GM18861 (cell line): Measurements from ENCODE around the gene RFX3.

Source experiments
- ATAC-seq: cut with Tn5 transposase; IDR thresholded peaks from one replicate; pipeline ENCODE4 v1.9.1; 2021; ENCODE audit not compliant: unreplicated experiment

RFX3 gene

DNA sequence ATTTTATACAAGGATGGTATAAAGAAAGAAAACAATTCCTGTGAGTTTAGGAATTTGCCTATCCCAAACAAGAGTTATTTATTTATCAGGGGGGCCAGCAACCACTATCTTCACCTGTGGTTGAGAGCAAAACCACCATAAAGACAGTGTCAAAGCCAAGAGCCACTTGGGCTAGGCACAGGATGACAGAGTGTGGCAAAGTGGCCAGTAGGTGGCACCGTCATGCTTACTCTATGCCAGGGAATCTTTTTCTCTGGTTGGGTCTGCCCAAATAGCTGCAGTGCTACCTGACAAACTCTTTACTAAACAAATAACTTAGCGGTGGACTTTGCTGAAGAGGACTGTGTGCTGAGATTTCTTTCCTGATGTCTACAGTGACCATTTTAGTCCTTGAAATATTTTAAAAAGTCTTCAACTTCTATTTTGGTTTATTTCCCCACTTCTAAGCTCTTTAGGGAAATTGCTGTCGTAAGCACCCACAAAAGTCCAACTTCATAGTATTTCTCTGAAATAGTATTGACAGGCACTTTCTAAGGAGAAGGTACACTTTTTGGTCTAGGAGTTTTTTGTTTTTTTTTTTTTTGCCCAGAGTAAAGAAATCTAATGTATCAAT lies 285.0 kb downstream of the RFX3 start:
- peak; percentile 85 for ATAC-seq

DNA sequence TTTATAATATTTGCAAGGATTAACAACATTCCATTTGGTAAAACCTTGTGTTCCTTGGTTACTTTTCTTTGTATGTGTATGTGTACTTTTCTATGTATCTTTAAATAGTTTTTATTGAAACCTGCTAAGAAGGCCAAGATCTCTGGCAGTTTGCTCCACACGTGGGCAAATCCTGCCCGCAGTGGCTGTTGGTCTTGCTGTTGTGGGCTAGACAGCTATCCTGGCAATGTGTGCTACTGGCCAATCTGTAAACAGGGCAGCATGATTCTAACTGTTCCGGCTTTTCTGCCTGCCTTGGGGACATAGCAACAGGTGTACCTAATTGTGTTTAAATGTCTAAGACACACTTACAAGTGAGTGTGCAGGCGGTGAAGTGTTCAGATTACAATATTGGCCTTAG lies 286.6 kb downstream of the RFX3 start:
- no peak for ATAC-seq

DNA sequence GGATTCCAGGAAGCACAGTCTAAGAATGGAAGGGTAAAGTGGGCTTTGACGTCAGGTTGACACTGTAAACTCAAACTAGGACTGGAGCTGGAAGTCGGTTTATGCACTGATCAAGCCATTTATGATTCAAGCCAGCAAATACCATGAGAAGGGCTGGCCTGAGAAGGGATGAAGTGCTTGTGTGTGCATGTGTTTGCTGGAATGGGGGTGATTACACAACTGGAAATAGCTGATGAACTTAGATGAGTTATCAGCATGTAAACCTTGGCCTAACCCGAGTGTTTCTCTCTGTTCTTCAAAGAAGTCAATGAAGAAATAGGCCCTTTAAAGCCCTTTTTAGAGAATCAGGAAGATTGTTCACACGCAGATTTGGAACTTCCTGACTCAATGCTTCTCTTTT lies 287.6 kb downstream of the RFX3 start:
- no peak for ATAC-seq

DNA sequence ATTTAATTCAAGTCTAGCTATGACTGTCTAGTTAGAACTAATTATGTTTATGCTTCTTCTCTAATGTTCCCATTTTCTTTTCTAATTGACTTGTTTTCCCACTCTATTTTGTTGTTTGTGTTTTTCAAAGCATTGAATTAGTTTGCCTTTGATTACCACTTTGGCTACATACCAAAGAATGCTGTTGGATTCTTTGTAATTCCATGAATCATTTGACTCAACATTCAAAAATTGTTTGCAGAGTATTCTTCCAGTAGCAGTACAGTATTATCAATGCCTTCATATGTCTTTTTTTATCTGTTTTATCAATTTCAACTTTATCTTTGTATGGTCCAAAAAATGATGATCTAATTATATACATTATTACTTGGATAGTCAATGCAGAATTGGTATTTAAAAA lies 288.7 kb downstream of the RFX3 start:
- ATAC-seq = no peak

DNA sequence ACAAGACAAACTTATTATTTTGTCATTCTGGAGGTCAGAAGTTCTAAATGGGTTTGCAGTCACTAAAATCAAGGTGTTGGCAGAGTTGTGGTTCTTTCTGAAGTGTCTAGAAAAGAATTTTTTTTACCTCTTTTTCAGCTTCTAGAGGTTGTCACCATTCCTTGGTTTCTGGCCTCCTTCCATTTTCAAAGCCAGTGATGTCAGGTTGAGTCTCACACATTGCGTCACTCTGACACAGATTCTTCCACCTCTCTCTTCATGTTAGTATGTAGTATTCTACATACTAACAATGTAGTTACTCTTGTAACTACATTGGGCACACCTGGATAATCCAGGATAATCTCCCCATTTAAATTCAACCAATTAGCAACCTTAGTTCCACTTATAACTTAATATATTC lies 290.3 kb downstream of the RFX3 start:
- no peak for ATAC-seq

DNA sequence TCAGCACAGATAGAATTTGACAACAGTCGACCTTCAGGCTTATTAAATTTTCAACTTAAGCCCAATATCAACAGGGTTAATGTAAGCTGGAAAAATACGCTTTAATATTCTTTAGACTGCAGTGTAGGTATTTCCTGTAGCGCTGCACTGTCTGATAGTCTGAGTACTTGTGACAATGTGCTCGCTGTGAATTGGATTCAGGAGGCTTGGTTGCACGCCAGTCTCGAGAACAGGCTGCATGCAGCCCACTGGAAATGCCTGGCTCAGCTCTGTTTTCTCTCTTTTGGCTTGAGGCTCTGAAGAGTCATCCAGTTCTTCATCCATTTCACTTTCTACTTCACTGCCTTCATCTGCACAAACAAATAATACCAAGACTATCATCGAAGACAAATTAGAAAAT lies 300.9 kb downstream of the RFX3 start:
- ATAC-seq = no peak

DNA sequence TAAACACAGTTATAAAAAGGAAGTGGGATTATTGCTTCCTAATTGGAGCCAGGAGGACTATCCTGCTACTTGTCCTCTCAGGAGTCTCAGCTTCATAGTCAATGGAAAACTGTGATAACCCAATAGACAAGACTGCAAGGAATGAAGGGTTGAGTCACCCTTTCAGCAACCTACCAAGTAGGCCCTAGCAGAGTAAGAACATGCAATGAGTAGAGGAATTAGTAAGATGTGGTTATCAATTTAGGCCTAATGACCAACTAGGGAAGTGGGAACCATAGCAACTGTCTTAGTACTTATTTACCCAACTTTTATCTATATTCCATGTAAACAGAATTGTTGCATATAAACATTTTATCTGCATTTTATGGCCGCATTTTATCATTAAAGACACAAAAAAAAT lies 310.1 kb downstream of the RFX3 start:
- ATAC-seq = no peak

DNA sequence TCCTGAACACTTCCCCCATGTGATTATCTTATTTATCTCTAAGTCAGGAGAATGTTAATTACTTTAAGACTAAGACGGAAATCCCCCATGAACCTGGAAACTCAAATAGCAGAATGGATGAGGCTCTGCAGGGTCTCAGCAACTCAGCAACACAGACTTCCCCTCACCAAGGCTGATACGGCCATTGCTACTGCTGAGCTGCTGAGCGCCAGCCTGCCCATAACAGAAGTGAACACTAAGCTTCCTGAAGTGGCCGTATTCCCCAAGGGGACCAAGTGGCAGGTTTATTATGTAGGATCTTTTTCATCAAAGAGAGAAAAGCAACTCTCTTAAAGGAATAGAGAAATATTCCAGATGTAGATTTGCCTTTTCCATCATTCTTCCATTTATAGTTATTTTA lies 311.1 kb downstream of the RFX3 start:
- ATAC-seq = no peak

DNA sequence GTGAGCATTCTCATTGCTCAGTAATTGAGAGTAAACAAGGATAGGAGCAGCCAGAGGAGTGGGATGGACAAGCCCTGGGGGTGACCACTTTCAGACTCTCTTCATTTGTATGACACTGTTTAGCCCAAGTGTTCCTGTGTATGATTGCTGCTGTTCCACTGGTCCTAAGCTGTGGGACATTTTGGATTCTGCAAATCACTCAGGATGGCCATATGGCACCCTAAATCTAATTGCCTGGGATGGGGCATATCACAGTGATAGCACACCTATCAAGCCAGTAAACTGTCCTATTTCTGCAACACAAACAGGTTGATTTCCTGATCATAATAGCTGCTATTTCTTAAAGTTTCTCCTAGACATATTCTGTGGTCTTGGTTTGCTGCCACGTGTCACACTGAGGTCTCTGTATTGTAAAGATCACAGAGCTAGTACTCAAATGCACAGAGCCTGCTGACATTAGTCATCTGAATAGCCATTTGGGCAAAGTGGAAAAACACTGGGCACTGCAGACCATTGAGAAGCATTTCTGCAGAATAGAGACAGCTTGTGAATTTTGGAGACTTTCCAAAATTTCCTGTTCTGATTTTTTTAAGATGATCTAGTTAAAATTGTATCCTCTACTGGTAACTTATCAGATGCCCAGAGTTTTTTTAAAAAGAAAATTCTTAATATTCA lies 320.2 kb downstream of the RFX3 start:
- ATAC-seq = no peak

DNA sequence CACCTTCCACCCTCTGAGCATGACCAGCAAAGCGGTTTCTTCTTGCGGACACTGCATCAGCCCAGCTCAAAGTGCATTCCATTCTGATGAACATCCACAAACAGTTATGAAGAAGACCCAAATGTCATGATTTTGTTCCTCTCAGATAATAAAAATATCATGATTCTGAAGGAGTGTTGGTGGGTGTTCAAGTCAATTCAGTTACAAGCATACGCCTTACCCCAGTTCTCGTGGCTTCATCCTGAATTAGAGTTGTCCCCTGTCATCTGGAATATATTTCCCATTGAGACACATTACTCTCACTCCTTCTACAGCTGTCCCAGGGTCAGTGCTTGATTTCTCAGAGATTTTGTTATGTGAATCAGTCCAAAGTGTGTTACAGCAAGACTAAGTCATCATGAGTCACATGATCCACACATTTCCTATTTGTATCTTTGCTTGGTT lies 325.4 kb downstream of the RFX3 start:
- ATAC-seq = no peak

DNA sequence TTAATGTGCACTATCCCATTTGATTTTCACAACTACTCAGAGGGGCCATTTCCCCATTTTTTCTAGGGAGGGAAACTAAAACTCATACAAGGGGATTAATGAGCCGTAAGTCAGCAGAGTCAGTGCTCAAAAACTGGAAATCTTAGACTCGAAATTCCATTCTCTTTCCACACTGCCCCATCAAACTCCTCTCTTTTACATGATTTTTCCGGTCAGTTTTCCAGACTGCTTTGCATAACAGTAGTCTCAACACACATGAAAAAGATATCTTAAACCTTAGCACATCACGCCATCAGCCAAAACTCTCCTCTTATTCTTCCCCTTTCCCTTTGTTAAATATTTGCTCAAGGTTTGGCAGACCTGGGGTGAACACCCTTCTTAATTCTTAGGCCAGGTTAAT lies 332.0 kb downstream of the RFX3 start:
- no peak for ATAC-seq

DNA sequence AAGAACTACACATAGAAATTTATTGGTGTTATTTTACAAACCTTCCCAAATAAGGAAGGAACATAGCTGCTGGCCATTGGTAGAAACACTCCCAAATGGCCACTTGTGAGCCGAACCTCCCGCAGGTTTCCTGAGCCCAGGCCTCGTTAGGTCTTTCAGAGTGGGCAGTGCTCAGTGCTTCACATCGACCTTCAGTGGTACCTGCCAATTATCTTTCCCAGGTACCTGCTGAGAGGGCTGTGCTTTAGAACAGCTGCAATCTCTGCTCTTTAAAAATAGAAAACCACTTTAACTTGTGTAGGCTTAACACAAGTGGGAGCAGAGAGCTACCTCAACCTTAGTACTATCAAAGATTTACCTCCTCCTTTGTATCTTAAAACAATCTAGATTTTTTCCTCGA lies 334.1 kb downstream of the RFX3 start:
- no peak for ATAC-seq

DNA sequence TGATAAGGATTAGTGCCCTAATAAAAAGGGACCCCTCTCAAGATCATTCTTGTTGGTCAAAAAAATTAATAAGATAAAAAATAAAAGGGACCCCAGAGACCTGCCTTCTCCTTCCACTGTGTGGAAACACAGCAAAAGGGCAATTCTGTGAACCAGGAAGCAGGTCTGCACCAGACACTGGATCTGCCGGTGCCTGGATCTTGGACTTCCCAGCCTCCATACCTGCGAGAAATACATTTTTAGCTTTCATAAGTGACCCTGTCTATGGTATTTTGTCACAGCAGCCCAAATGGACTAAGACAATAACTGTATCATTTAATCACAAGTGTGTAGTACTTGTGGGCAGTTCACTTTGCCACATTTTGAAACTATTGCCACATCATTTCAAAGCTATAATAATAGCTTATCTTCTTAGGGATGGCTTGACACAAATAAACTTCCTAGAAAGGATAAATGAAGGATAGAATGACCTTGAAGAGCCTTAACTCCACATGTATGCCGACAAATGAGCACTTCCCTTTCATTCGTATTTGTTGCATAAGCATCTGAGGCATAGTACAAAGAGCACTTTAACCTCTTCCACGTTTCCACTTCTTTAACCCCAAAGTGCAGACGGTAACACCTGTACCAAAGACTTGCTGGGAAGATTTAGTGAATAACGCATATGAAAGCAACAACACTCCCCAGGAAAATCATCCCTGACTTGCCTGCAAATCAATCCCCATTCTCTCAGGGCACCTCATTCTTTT lies 336.5 kb downstream of the RFX3 start:
- no peak for ATAC-seq

DNA sequence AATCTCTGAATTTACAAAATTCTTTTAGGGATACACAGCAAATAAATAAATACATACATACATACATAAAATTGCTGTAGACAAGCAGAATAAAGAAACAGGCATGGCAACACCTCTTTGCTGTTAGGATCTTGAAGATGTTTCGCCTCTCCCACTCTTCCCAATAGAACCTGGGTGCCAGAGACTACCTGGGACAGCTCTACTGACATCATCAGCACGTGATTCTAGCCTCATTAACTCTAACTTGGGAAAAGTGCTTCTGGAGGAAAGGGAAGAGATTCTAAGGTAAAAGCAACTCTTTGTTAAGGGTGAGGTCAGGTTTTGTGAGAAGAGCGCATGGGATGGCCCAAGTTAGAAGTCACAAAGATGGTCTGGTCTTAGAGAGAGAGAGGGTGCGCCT lies 339.1 kb downstream of the RFX3 start:
- no peak for ATAC-seq

DNA sequence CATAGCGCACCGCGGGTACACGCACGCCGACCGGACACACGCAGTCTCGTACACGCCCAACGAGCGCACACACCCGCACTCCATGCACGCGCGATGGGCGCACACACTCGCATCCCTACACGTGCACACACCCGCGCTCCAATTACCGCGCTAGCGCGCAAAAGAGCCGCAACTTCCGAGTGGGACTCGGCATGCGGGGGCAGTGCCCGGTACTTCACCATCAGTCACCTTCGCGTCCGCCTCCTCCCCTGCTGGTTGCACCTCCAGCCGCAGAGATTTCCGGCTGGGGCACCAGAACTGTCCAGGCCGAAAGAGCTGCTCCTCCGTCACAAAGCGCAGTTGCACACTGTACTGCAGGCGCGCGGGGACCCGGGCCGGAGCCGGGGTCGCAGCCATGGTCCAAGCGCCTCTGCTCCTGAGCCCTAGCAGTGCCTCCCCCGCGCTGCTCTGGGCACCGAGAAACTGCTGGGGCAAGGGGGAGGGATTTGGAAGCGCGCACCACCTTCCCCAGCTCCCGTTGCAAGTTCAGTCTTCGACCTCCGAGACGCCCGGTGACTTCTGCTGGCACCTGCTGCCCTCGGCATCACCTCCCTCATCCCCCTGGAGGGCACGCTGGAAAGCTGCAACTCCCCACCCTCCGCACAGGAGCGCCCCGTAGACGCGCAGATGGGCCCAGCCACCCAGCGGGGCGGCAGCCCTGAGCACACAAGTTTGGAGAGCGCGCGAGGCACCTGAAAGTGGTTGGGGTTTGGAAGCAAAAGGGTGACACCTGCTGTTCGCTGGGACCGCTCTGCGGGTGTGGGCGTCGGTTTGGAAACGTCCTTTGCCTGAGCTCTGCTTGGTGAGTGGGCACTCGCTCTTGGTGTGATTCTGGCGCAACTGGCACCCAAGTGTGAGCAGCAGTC lies 344.5 kb downstream of the RFX3 start:
- no peak for ATAC-seq

DNA sequence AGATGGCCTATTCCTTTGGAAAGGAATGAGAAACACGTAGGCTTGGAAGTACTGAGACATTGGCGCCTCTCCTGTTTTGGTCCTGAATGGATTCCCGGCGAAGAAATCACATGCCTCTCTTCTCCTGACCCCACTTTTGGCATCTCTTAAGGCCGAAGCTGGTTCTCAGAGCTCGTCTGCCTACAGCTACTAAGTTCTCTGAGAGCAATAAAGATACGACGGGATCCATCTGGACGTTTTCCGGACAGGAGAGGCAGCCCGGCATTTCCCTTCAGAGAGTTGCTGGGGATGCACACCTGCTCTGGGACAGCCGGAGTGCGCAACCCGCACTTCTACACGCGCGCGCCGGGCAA lies 345.1 kb downstream of the RFX3 start:
- no peak for ATAC-seq

DNA sequence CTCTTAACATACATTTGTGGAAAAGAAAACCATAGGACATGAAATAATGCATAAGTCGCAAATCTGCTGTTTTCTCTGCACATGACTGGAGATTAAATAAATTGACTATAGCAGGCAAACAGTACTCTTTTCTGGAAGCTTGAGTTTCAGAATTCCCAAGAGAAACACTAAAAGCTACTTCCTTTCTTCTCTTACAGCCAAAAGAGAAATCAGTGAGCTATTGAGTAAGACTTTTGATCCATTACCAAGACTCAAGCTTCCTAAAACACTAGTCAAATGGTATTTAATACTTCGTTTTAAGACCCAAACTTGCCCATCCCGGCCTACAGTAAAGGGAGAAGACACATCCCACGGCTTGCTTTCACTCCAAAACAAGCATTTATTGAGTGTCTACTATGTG lies 346.1 kb downstream of the RFX3 start:
- no peak for ATAC-seq

DNA sequence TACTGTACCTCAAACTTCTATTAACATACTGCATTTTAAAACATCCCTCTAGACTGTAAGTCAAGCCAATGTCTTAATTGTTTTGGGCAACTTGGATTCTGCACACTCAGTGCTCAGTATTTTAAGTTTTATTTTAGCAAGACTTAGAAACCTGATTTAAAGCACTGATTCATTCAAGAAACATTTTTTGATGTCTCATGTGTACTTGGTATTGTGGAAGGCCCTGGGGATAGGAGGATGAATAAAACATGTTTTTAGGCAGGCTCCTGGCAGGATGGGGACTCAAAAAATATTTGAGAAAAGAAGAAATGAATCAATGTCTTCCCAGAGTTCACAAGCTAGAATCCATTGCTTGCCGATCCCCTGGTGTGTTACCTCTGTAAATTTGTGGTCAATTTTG lies 347.9 kb downstream of the RFX3 start:
- ATAC-seq = no peak

DNA sequence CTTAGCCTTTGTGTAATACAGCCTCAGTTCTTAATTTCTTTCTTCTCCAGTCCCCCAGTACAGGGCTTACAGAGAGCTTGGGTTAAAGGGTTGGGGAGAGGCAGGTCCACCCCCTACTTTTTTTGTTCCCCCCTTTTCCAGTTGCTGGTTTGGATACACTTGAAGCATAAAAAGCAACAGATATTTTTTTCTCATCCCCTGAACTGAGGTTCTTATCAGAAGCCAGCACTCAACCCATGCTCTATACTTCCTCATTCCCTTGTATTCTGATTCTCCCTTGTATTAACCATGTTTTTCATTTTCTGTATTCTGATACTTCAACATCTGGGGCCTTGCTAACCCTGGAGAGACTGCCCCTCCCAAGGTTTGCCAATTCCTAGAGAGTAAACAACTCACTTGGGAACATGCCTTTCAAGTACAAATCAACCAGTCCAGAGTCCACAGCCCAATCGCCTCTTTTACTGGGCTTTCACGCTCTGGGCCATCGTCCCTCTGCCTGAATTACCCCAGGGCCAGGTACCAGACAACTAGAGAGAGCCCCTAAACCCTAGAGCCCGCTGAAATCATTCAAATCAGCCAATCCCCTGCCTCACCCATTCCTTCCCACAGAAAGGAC lies 348.5 kb downstream of the RFX3 start:
- ATAC-seq = no peak

DNA sequence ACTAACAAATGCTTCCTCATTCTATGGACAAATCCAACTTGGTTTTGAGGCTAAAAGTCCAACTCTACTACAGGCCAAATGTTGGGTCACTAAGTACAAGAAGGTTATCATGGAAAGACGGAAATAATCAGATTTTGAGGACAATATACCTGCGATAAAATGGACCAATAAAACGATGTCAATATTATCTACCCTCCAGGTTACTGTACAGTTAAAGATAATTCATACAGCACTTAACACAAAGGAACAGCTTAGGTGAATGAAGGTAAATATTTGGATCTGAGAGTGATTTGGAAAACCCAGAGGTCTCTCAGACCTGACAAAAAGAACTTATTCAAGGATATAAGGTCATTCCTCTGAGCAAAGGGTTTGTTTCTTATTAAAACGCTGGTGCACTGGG lies 352.4 kb downstream of the RFX3 start:
- no peak for ATAC-seq

DNA sequence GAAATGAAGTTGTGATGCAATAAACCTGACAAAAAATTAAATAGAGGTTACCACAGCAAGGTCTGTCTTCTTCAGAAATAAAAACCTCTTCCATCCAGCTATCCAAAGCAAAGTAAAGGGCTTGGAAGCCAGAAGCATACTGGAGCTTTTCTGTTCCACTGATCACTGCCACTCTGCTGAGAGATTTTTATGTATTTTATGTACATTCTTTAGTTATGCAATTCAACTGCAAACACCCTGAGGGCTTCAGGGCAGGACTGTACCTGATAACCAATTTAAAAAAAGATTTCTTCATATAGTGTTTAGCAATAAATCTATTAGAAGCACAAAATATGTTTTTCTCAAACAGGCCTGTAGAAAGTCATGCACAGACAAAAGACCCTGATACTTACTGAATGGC lies 355.0 kb downstream of the RFX3 start:
- ATAC-seq = no peak
